ENCODE results near the gene ATOH8. TPM values are rescaled to one million over a fixed set of nuclear protein-coding genes. Genes with fewer than 3 reads are reported as not detected.
"Not testable (repeated sequence)": the region's sequence is repeated elsewhere in the genome, so short reads cannot be mapped to it uniquely, and the experiment has no call there.

The ATOH8 gene
- total RNA-seq, 5 donors from 2014 or later (not counting 1 experiment from before 2014, with no cell fraction given): 0.20 TPM; not detected in 4

DNA sequence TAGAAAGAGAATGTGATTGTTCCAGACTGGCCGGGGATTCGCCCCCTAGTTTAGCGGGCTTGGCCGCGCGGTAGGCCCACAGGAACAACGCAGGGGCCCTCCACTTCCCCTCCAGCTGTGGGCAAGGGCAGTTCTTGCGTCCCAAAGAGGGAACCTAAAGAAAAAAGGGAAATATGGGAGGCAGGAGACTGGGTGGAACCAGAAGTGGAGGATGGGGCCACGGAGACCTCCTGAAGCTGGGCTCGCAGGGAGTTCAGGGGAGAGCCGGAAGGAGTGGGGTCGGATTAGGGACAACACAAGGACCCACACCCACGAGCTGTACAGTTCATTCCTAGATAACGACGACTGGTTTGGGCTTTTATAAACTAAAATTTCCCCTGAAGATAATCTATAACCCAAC, 41.5 kb upstream of the ATOH8 start:
- ATAC-seq (replicated peaks in 1 of 4) (no peak), DNase-seq (no peak)
- Mint-ChIP-seq H3K9me3 (no peaks in the 10 kb centered on the region), H3K36me3 (no peaks in the 10 kb centered on the region), H3K4me3 (no peak overlapping the region), H3K4me1 (peaks cover 6 to 15% (median 8%) of the 10 kb centered on the region in 3 donors), H3K27ac (no peak overlapping the region), H3K27me3 (peaks cover 0 to 5% of the 10 kb centered on the region in 2 donors)
- POLR2A ChIA-PET: no interaction called here
- CTCF ChIA-PET: interaction anchor here in 1 of 2 donors (0.5 to 1.3 kb wide), 2 partner anchors 12 to 105 kb away, joined by 3 read pairs; no protein-coding TSS in a partner anchor
- Histone ChIP-seq H3K27ac (ENCODE audit: low read length) (no peak overlapping the region), H3K27me3 (replicated peaks in 1 of 2; ENCODE audit: control insufficient read depth in 2 of 2, extremely low read depth in 1 of 2, insufficient read depth in 2 of 2, low read length in 1 of 2) (peaks cover 0 to 25% of the 10 kb centered on the region in 2 experiments), H3K4me1 (ENCODE audit: control insufficient read depth in 1 of 2, extremely low read depth in 1 of 2, insufficient read depth in 2 of 2, low read length in 2 of 2) (peaks cover 0 to 4% of the 10 kb centered on the region in 2 experiments), H3K36me3 (ENCODE audit: control insufficient read depth in 2 of 2, extremely low read depth in 1 of 2, insufficient read depth in 1 of 2, low read length in 1 of 2) (no peaks in the 10 kb centered on the region), H3K4me3 (ENCODE audit: control insufficient read depth in 1 of 2, extremely low read depth in 1 of 2, low read length in 1 of 2) (no peak overlapping the region), H3K9me3 (no peaks in the 10 kb centered on the region)
- 72% methylated on average over 8 of the region's 15 CpGs for WGBS (ENCODE audit: insufficient coverage)

DNA sequence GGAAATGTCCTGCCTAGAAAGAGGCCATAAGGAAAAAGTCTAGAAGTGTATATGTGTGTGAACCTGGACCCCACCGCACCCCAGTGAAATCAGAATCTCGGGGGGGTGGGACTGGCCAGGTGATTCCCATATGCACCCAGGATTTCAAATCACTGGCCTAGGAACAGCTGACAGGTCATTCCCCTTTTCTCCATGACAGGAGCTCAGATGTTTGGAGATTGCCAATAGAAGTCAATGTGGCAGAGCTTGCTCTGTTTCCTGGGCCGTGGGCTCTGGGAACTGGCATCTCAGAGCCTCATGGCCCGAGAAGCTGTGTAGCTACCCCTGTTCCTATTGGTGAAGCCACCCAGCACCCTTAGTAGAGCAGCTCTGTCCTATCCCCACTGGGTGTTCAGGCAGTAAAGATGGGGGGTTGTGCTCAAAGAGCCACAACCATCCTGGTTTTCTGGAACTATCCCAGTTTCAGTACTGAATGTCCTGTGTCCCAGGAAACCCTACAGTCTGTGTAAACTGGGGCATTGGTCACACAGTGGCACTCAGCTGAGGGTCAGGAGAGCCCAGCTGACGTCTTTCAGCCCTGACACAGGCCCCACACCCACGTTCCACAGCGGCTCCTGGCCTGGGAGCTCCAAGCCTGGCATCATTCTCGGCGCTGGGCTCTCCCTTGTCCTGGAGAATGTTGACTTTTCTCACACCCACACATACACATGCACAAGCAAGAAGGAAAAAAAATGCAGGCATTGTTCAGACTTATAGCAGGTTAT, 40.8 kb upstream of the ATOH8 start:
- Mint-ChIP-seq H3K27ac (no peak overlapping the region), H3K27me3 (peaks cover 0 to 3% of the 10 kb centered on the region in 2 donors), H3K36me3 (no peaks in the 10 kb centered on the region), H3K4me1 (peaks cover 6 to 15% (median 8%) of the 10 kb centered on the region in 3 donors), H3K4me3 (no peak overlapping the region), H3K9me3 (no peaks in the 10 kb centered on the region)
- H3K4me3 ChIP-seq (ENCODE audit: control insufficient read depth in 1 of 2, extremely low read depth in 1 of 2, low read length in 1 of 2): no peak overlapping the region
- ATAC-seq (replicated peaks in 1 of 4) (no peak), DNase-seq (no peak)
- peaks cover 0 to 4% of the 10 kb centered on the region in 2 experiments for H3K4me1 ChIP-seq (ENCODE audit: control insufficient read depth in 1 of 2, extremely low read depth in 1 of 2, insufficient read depth in 2 of 2, low read length in 2 of 2)
- ChIA-PET CTCF (interaction anchor here in 1 of 2 donors (0.5 to 1.3 kb wide), 2 partner anchors 12 to 104 kb away, joined by 3 read pairs; no protein-coding TSS in a partner anchor), POLR2A (no interaction called here)
- no peaks in the 10 kb centered on the region for H3K9me3 ChIP-seq
- H3K27me3 ChIP-seq (replicated peaks in 1 of 2; ENCODE audit: control insufficient read depth in 2 of 2, extremely low read depth in 1 of 2, insufficient read depth in 2 of 2, low read length in 1 of 2): peaks cover 0 to 25% of the 10 kb centered on the region in 2 experiments
- H3K27ac ChIP-seq (ENCODE audit: low read length): no peak overlapping the region
- no peaks in the 10 kb centered on the region for H3K36me3 ChIP-seq (ENCODE audit: control insufficient read depth in 2 of 2, extremely low read depth in 1 of 2, insufficient read depth in 1 of 2, low read length in 1 of 2)
- 87% methylated on average over 4 of the region's 9 CpGs for WGBS (ENCODE audit: insufficient coverage)

DNA sequence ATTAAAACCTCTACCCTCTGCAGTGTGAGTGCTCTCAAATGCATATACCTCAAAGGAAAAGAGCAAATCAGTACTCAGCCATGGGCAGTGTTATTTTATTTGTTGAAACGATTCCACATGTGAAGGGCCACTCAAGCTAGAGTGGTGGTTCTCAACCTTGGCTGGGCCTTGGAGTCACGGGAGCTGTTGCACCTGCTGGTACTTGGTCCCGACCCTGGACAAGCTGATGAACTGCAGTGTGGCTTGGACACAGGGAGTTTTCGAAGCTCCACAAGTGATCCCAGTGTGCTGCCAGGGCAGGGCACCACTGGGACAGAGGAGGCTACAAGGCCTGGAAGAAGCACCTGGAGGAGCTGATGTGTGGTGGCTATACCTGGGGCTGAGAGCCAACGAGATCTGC, 40.0 kb upstream of the ATOH8 start:
- ATAC-seq (replicated peaks in 1 of 4) (no peak), DNase-seq (no peak)
- H3K4me1 ChIP-seq (ENCODE audit: control insufficient read depth in 1 of 2, extremely low read depth in 1 of 2, insufficient read depth in 2 of 2, low read length in 2 of 2): peaks cover 0 to 4% of the 10 kb centered on the region in 2 experiments
- 100% methylated on average over 4 of the region's 5 CpGs for WGBS (ENCODE audit: insufficient coverage)
- POLR2A ChIA-PET: no interaction called here
- Mint-ChIP-seq H3K9me3 (no peaks in the 10 kb centered on the region), H3K27ac (no peak overlapping the region), H3K27me3 (peaks cover 0 to 2% of the 10 kb centered on the region in 2 donors), H3K4me3 (no peak overlapping the region), H3K36me3 (no peaks in the 10 kb centered on the region), H3K4me1 (peaks cover 6 to 15% (median 8%) of the 10 kb centered on the region in 3 donors)
- CTCF ChIA-PET: no interaction called here
- no peaks in the 10 kb centered on the region for H3K9me3 ChIP-seq
- H3K27ac ChIP-seq (ENCODE audit: low read length): no peak overlapping the region
- peaks cover 0 to 25% of the 10 kb centered on the region in 2 experiments for H3K27me3 ChIP-seq (replicated peaks in 1 of 2; ENCODE audit: control insufficient read depth in 2 of 2, extremely low read depth in 1 of 2, insufficient read depth in 2 of 2, low read length in 1 of 2)
- no peak overlapping the region for H3K4me3 ChIP-seq (ENCODE audit: control insufficient read depth in 1 of 2, extremely low read depth in 1 of 2, low read length in 1 of 2)
- no peaks in the 10 kb centered on the region for H3K36me3 ChIP-seq (ENCODE audit: control insufficient read depth in 2 of 2, extremely low read depth in 1 of 2, insufficient read depth in 1 of 2, low read length in 1 of 2)

DNA sequence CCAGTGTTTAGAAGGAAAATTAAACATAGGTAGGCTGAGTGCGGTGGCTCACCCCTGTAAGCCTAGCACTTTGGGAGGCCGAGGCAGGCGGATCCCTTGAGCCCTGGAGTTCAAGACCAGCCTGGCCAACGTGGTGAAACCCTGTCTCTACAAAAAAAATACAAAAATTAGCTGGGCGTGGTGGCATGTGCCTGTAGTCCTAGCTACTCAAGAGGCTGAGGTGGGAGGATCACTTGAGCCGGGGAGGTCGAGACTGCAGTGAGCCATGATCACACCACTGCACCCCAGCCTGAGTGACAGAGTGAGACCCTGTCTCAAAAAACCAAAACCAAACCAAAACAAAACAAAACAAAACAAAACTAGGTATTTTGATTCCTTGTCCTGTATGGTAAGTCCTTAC, 39.4 kb upstream of the ATOH8 start:
- H3K9me3 ChIP-seq; ATAC-seq (replicated peaks in 1 of 4); H3K27ac Mint-ChIP-seq; H3K4me3 ChIP-seq (ENCODE audit: control insufficient read depth in 1 of 2, extremely low read depth in 1 of 2, low read length in 1 of 2); H3K27me3 Mint-ChIP-seq; H3K36me3 Mint-ChIP-seq; DNase-seq; H3K36me3 ChIP-seq (ENCODE audit: control insufficient read depth in 2 of 2, extremely low read depth in 1 of 2, insufficient read depth in 1 of 2, low read length in 1 of 2); H3K27ac ChIP-seq (ENCODE audit: low read length); H3K9me3 Mint-ChIP-seq; H3K4me3 Mint-ChIP-seq; H3K4me1 ChIP-seq (ENCODE audit: control insufficient read depth in 1 of 2, extremely low read depth in 1 of 2, insufficient read depth in 2 of 2, low read length in 2 of 2); POLR2A ChIA-PET: not testable (repeated sequence)
- peaks cover 0 to 25% of the 10 kb centered on the region in 2 experiments for H3K27me3 ChIP-seq (replicated peaks in 1 of 2; ENCODE audit: control insufficient read depth in 2 of 2, extremely low read depth in 1 of 2, insufficient read depth in 2 of 2, low read length in 1 of 2)
- WGBS (ENCODE audit: insufficient coverage): 86% methylated on average over 4 of the region's 7 CpGs
- H3K4me1 Mint-ChIP-seq: peaks cover 6 to 15% (median 8%) of the 10 kb centered on the region in 3 donors
- CTCF ChIA-PET: interaction anchor here in 1 of 2 donors (1.5 kb wide), 1 partner anchor 8 kb away, joined by 4 read pairs; no protein-coding TSS in a partner anchor

DNA sequence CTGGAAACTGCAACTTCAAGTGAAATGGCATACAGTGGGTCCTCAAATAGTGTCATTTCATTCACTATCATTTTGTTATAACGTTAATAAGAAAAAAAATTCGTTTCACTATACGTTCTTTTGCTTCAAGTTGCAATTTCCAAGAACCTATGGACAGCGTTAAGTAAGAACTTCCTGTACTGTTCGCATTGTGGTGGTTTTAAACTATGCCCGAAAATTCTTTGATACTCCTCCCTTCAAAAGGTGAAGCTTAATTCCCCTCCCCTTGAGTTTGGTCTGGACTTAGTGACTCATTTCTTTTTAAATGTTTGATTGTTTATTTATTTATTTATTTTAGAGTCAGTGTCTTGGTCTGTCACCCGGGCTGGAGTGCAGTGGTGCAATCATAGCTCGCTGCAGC, 39.0 kb upstream of the ATOH8 start:
- WGBS (ENCODE audit: insufficient coverage): 93% methylated on average over 2 of the region's 8 CpGs
- Histone ChIP-seq H3K27me3 (replicated peaks in 1 of 2; ENCODE audit: control insufficient read depth in 2 of 2, extremely low read depth in 1 of 2, insufficient read depth in 2 of 2, low read length in 1 of 2) (peaks cover 0 to 26% of the 10 kb centered on the region in 2 experiments), H3K36me3 (ENCODE audit: control insufficient read depth in 2 of 2, extremely low read depth in 1 of 2, insufficient read depth in 1 of 2, low read length in 1 of 2) (no peaks in the 10 kb centered on the region), H3K27ac (ENCODE audit: low read length) (no peak overlapping the region), H3K4me3 (ENCODE audit: control insufficient read depth in 1 of 2, extremely low read depth in 1 of 2, low read length in 1 of 2) (no peak overlapping the region), H3K4me1 (ENCODE audit: control insufficient read depth in 1 of 2, extremely low read depth in 1 of 2, insufficient read depth in 2 of 2, low read length in 2 of 2) (peaks cover 0 to 4% of the 10 kb centered on the region in 2 experiments), H3K9me3 (no peaks in the 10 kb centered on the region)
- POLR2A ChIA-PET: no interaction called here
- Mint-ChIP-seq H3K4me1 (peaks cover 6 to 15% (median 8%) of the 10 kb centered on the region in 3 donors), H3K4me3 (no peak overlapping the region), H3K9me3 (no peaks in the 10 kb centered on the region), H3K27ac (no peak overlapping the region), H3K36me3 (no peaks in the 10 kb centered on the region), H3K27me3 (peaks cover 0 to 2% of the 10 kb centered on the region in 2 donors)
- ATAC-seq (replicated peaks in 1 of 4): peak in 2 of 4 experiments; percentile 40
- CTCF ChIA-PET: interaction anchor here in 1 of 2 donors (1.5 kb wide), 1 partner anchor 8 kb away, joined by 4 read pairs; no protein-coding TSS in a partner anchor
- no peak for DNase-seq

DNA sequence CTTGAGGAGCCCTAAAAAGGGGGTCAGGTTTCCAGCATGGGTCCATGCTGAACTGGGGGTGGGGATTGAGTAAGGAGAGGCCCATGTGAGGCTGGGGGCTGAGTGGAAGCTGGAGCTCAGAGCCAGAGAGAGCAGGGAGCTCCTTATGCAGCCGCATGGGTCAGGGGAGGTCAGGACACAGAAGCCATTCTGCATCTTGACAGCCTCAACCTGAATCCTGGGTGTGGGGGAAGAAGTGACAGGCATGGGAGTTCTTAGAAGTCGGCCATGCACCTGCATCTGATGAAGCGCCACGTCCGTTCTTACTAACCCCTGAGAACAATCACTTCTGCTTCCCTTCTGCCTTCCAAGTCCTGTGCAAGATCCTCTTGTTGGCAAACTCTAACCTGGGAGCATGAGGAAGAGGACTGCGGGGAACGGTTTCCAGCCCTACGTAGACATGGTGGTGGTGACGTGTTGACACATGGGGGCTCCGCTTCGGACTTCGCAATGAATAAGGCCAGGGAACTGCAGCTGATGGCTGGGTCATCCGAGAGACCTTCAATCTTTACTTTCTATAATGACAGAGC, 37.4 kb upstream of the ATOH8 start:
- Histone ChIP-seq H3K27ac (ENCODE audit: low read length) (no peak overlapping the region), H3K4me3 (ENCODE audit: control insufficient read depth in 1 of 2, extremely low read depth in 1 of 2, low read length in 1 of 2) (no peak overlapping the region), H3K9me3 (no peaks in the 10 kb centered on the region), H3K36me3 (ENCODE audit: control insufficient read depth in 2 of 2, extremely low read depth in 1 of 2, insufficient read depth in 1 of 2, low read length in 1 of 2) (no peaks in the 10 kb centered on the region), H3K4me1 (ENCODE audit: control insufficient read depth in 1 of 2, extremely low read depth in 1 of 2, insufficient read depth in 2 of 2, low read length in 2 of 2) (peaks cover 0 to 4% of the 10 kb centered on the region in 2 experiments), H3K27me3 (replicated peaks in 1 of 2; ENCODE audit: control insufficient read depth in 2 of 2, extremely low read depth in 1 of 2, insufficient read depth in 2 of 2, low read length in 1 of 2) (peaks cover 0 to 11% of the 10 kb centered on the region in 2 experiments)
- H3K9me3 Mint-ChIP-seq: peaks cover 0 to 7% (median 6%) of the 10 kb centered on the region in 3 donors
- no peak overlapping the region for H3K4me3 Mint-ChIP-seq
- ChIA-PET POLR2A (no interaction called here), CTCF (interaction anchor here in 1 of 2 donors (1.0 kb wide), 1 partner anchor 9 kb away, joined by 3 read pairs; no protein-coding TSS in a partner anchor)
- no peak for ATAC-seq (replicated peaks in 1 of 4)
- H3K4me1 Mint-ChIP-seq: peaks cover 6 to 15% (median 8%) of the 10 kb centered on the region in 3 donors
- no peak for DNase-seq
- no peak overlapping the region for H3K27ac Mint-ChIP-seq
- H3K27me3 Mint-ChIP-seq: peaks cover 0 to 2% of the 10 kb centered on the region in 2 donors
- 97% methylated on average over 6 of the region's 13 CpGs for WGBS (ENCODE audit: insufficient coverage)
- peaks cover 4% of the 10 kb centered on the region for H3K36me3 Mint-ChIP-seq
